HG03025 (cell line): ENCODE data around the gene MUC6.

Experiments used
- ATAC-seq: cut with Tn5 transposase; IDR thresholded peaks from one replicate; pipeline ENCODE4 v1.9.1; 2021; ENCODE audit warnings: mild to moderate bottlenecking, moderate library complexity; ENCODE audit not compliant: unreplicated experiment, low FRiP score

Gene MUC6

GRCh38 chr11:1037506-1038055 is 1.1 kb upstream of the MUC6 start:
- no peak for ATAC-seq

GRCh38 chr11:1036931-1037330 is 413 bp upstream of the MUC6 start:
- no peak for ATAC-seq

GRCh38 chr11:1035577-1036283 is 788 bp downstream of the MUC6 start:
- ATAC-seq: no peak

GRCh38 chr11:1034456-1035295 is 1.8 kb downstream of the MUC6 start:
- no peak for ATAC-seq

- ATAC-seq: no peak
Observed at GRCh38 chr11:1034001-1034400, 2.5 kb downstream of the MUC6 start.

- no peak for ATAC-seq
Observed at GRCh38 chr11:1033016-1033798, 3.3 kb downstream of the MUC6 start.

- ATAC-seq: no peak
Observed at GRCh38 chr11:1032310-1032891, 4.1 kb downstream of the MUC6 start.

GRCh38 chr11:1031121-1031899 is 5.2 kb downstream of the MUC6 start:
- no peak for ATAC-seq

GRCh38 chr11:1030556-1030955 is 6.0 kb downstream of the MUC6 start:
- no peak for ATAC-seq

- ATAC-seq: no peak
Observed at GRCh38 chr11:1030086-1030485, 6.4 kb downstream of the MUC6 start.

GRCh38 chr11:1029654-1030053 is 6.9 kb downstream of the MUC6 start:
- ATAC-seq: no peak

- no peak for ATAC-seq
Observed at GRCh38 chr11:1029051-1029450, 7.5 kb downstream of the MUC6 start.

GRCh38 chr11:1028616-1029015 is 7.9 kb downstream of the MUC6 start:
- no peak for ATAC-seq

GRCh38 chr11:1028291-1028540 is 8.3 kb downstream of the MUC6 start:
- ATAC-seq: no peak

- ATAC-seq: no peak
Observed at GRCh38 chr11:1027483-1028290, 8.8 kb downstream of the MUC6 start.

- no peak for ATAC-seq
Observed at GRCh38 chr11:1026641-1027482, 9.7 kb downstream of the MUC6 start.

GRCh38 chr11:1026163-1026450 is 10.4 kb downstream of the MUC6 start:
- ATAC-seq: no peak

- ATAC-seq: no peak
Observed at GRCh38 chr11:1025410-1026162, 10.9 kb downstream of the MUC6 start.
